ENCODE results near the gene PSG4.
"Not testable (repeated sequence)": the region's sequence is repeated elsewhere in the genome, so short reads cannot be mapped to it uniquely, and the experiment has no call there.

PSG4 gene

GRCh38 chr19:43198686-43199419 lies 6.6 kb downstream of the PSG4 start:
- H3K27me3 ChIP-seq (ENCODE audit: control insufficient read depth, insufficient read depth, low read length); H3K4me3 ChIP-seq (ENCODE audit: low read depth, low read length); H3K9me3 ChIP-seq (ENCODE audit: control insufficient read depth, insufficient read depth, low read depth, low read length); H3K36me3 ChIP-seq (ENCODE audit: control insufficient read depth, insufficient read depth, low read length); H3K27ac ChIP-seq (ENCODE audit: low read depth, low read length); H3K9ac ChIP-seq (ENCODE audit: low read length); H3K4me1 ChIP-seq (ENCODE audit: control insufficient read depth, insufficient read depth, low read length): not testable (repeated sequence)

- not testable (repeated sequence) for H3K4me3 ChIP-seq (ENCODE audit: low read depth, low read length); H3K9me3 ChIP-seq (ENCODE audit: control insufficient read depth, insufficient read depth, low read depth, low read length); H3K27ac ChIP-seq (ENCODE audit: low read depth, low read length); H3K9ac ChIP-seq (ENCODE audit: low read length); H3K4me1 ChIP-seq (ENCODE audit: control insufficient read depth, insufficient read depth, low read length); H3K27me3 ChIP-seq (ENCODE audit: control insufficient read depth, insufficient read depth, low read length); H3K36me3 ChIP-seq (ENCODE audit: control insufficient read depth, insufficient read depth, low read length)
Observed at GRCh38 chr19:43197666-43198397, 7.6 kb downstream of the PSG4 start.

- H3K4me3 ChIP-seq (ENCODE audit: low read depth, low read length) = not testable (repeated sequence)
Observed at GRCh38 chr19:43194397-43194796, 11.0 kb downstream of the PSG4 start.

GRCh38 chr19:43192381-43193155 lies 12.9 kb downstream of the PSG4 start:
- H3K9me3 ChIP-seq (ENCODE audit: control insufficient read depth, insufficient read depth, low read depth, low read length); H3K9ac ChIP-seq (ENCODE audit: low read length); H3K27ac ChIP-seq (ENCODE audit: low read depth, low read length); H3K4me3 ChIP-seq (ENCODE audit: low read depth, low read length); H3K36me3 ChIP-seq (ENCODE audit: control insufficient read depth, insufficient read depth, low read length); H3K4me1 ChIP-seq (ENCODE audit: control insufficient read depth, insufficient read depth, low read length); H3K27me3 ChIP-seq (ENCODE audit: control insufficient read depth, insufficient read depth, low read length): not testable (repeated sequence)

More at GRCh38 chr19:43194397-43194796, 11.0 kb downstream of the PSG4 start:
- H3K27ac ChIP-seq (ENCODE audit: low read depth, low read length); H3K9ac ChIP-seq (ENCODE audit: low read length); H3K27me3 ChIP-seq (ENCODE audit: control insufficient read depth, insufficient read depth, low read length); H3K36me3 ChIP-seq (ENCODE audit: control insufficient read depth, insufficient read depth, low read length); H3K4me1 ChIP-seq (ENCODE audit: control insufficient read depth, insufficient read depth, low read length); H3K9me3 ChIP-seq (ENCODE audit: control insufficient read depth, insufficient read depth, low read depth, low read length): not testable (repeated sequence)

- not testable (repeated sequence) for H3K9me3 ChIP-seq (ENCODE audit: control insufficient read depth, insufficient read depth, low read depth, low read length); H3K27me3 ChIP-seq (ENCODE audit: control insufficient read depth, insufficient read depth, low read length); H3K27ac ChIP-seq (ENCODE audit: low read depth, low read length); H3K4me1 ChIP-seq (ENCODE audit: control insufficient read depth, insufficient read depth, low read length); H3K9ac ChIP-seq (ENCODE audit: low read length); H3K4me3 ChIP-seq (ENCODE audit: low read depth, low read length); H3K36me3 ChIP-seq (ENCODE audit: control insufficient read depth, insufficient read depth, low read length)
Observed at GRCh38 chr19:43188092-43188491, 17.3 kb downstream of the PSG4 start.

GRCh38 chr19:43186311-43186935 lies 19.0 kb downstream of the PSG4 start, which contains the start of gene PSG5:
Gene PSG5, minus strand, starts transcription at chr19:43186536. Its CDS starts 131 bp downstream, at chr19:43186405.
- not testable (repeated sequence) for H3K27ac ChIP-seq (ENCODE audit: low read depth, low read length); H3K9me3 ChIP-seq (ENCODE audit: control insufficient read depth, insufficient read depth, low read depth, low read length); H3K4me1 ChIP-seq (ENCODE audit: control insufficient read depth, insufficient read depth, low read length); H3K9ac ChIP-seq (ENCODE audit: low read length); H3K27me3 ChIP-seq (ENCODE audit: control insufficient read depth, insufficient read depth, low read length); H3K36me3 ChIP-seq (ENCODE audit: control insufficient read depth, insufficient read depth, low read length); H3K4me3 ChIP-seq (ENCODE audit: low read depth, low read length)

GRCh38 chr19:43181869-43182771 lies 23.3 kb downstream of the PSG4 start:
- not testable (repeated sequence) for H3K4me1 ChIP-seq (ENCODE audit: control insufficient read depth, insufficient read depth, low read length); H3K9me3 ChIP-seq (ENCODE audit: control insufficient read depth, insufficient read depth, low read depth, low read length); H3K9ac ChIP-seq (ENCODE audit: low read length); H3K4me3 ChIP-seq (ENCODE audit: low read depth, low read length); H3K36me3 ChIP-seq (ENCODE audit: control insufficient read depth, insufficient read depth, low read length); H3K27me3 ChIP-seq (ENCODE audit: control insufficient read depth, insufficient read depth, low read length); H3K27ac ChIP-seq (ENCODE audit: low read depth, low read length)

GRCh38 chr19:43179569-43180147 lies 25.8 kb downstream of the PSG4 start:
- H3K9ac ChIP-seq (ENCODE audit: low read length); H3K4me1 ChIP-seq (ENCODE audit: control insufficient read depth, insufficient read depth, low read length); H3K9me3 ChIP-seq (ENCODE audit: control insufficient read depth, insufficient read depth, low read depth, low read length); H3K27ac ChIP-seq (ENCODE audit: low read depth, low read length); H3K27me3 ChIP-seq (ENCODE audit: control insufficient read depth, insufficient read depth, low read length); H3K4me3 ChIP-seq (ENCODE audit: low read depth, low read length); H3K36me3 ChIP-seq (ENCODE audit: control insufficient read depth, insufficient read depth, low read length): not testable (repeated sequence)

- H3K9me3 ChIP-seq (ENCODE audit: control insufficient read depth, insufficient read depth, low read depth, low read length); H3K27me3 ChIP-seq (ENCODE audit: control insufficient read depth, insufficient read depth, low read length); H3K27ac ChIP-seq (ENCODE audit: low read depth, low read length); H3K4me3 ChIP-seq (ENCODE audit: low read depth, low read length); H3K36me3 ChIP-seq (ENCODE audit: control insufficient read depth, insufficient read depth, low read length); H3K9ac ChIP-seq (ENCODE audit: low read length); H3K4me1 ChIP-seq (ENCODE audit: control insufficient read depth, insufficient read depth, low read length): not testable (repeated sequence)
Observed at GRCh38 chr19:43178577-43178976, 26.9 kb downstream of the PSG4 start.

GRCh38 chr19:43165906-43166305 lies 39.5 kb downstream of the PSG4 start:
- not testable (repeated sequence) for H3K27ac ChIP-seq (ENCODE audit: low read depth, low read length); H3K9me3 ChIP-seq (ENCODE audit: control insufficient read depth, insufficient read depth, low read depth, low read length); H3K36me3 ChIP-seq (ENCODE audit: control insufficient read depth, insufficient read depth, low read length); H3K4me1 ChIP-seq (ENCODE audit: control insufficient read depth, insufficient read depth, low read length); H3K9ac ChIP-seq (ENCODE audit: low read length); H3K4me3 ChIP-seq (ENCODE audit: low read depth, low read length); H3K27me3 ChIP-seq (ENCODE audit: control insufficient read depth, insufficient read depth, low read length)
